Measurements from ENCODE around the gene BRD2. TPM values are rescaled to one million over a fixed set of nuclear protein-coding genes. Genes with fewer than 3 reads are reported as not detected.

BRD2 gene
- total and polyA plus RNA-seq, 9 of the 15 experiments (the other 6 are each of a cell fraction or from before 2014, with no cell fraction given): 19.0 to 252 (median 181) TPM

- no peak; the same call in 1 of the 2 replicates for TF ChIP-seq RREB1 (CRISPR knock-in tag; IDR thresholded peaks at IDR 0.05)
- no peak for TF ChIP-seq STAG1 (CRISPR knock-in tag; IDR thresholded peaks at IDR 0.05; ENCODE audit: borderline replicate concordance)
- no peak for TF ChIP-seq CBX2 (IDR thresholded peaks at IDR 0.05; ENCODE audit: insufficient read depth, low read length, poor library complexity, severe bottlenecking)
- no peak for TF ChIP-seq SMARCC2 (IDR thresholded peaks at IDR 0.05; ENCODE audit: low read depth)
- no peak for TF ChIP-seq ZNF609 (CRISPR knock-in tag; IDR thresholded peaks at IDR 0.05; ENCODE audit: borderline replicate concordance)
- 0 out of 2 replicates have a peak, but pooled peaks have one; percentile 12 for TF ChIP-seq MEF2A (IDR thresholded peaks at IDR 0.05; ENCODE audit: control insufficient read depth, low read depth, low read length)
- peak; percentile 86 for TF ChIP-seq FOXJ2 (tag; IDR thresholded peaks at IDR 0.05)
- TF ChIP-seq CHD4 (IDR thresholded peaks at IDR 0.05; ENCODE audit: insufficient read depth, insufficient replicate concordance, low read depth, low read length, poor library complexity, severe bottlenecking): no peak
- no peak for TF ChIP-seq MTF1 (CRISPR knock-in tag; IDR thresholded peaks at IDR 0.05; ENCODE audit: borderline replicate concordance)
- TF ChIP-seq ETV6 (IDR thresholded peaks at IDR 0.05; ENCODE audit: borderline replicate concordance in 1 of 2, low read depth in 2 of 2, low read length in 1 of 2): no peak
- TF ChIP-seq ETV6 (CRISPR knock-in tag; IDR thresholded peaks at IDR 0.05; ENCODE audit: borderline replicate concordance): no peak
- no peak for TF ChIP-seq ZFP36 (IDR thresholded peaks at IDR 0.05; ENCODE audit: low read depth, low read length, partially characterized antibody)
- TF ChIP-seq ZNF165 (CRISPR knock-in tag; IDR thresholded peaks at IDR 0.05; ENCODE audit: borderline replicate concordance): no peak
- TF ChIP-seq TRIM28 (IDR thresholded peaks at IDR 0.05): no peak
- peak; percentile 83 for TF ChIP-seq ZBTB7A (IDR thresholded peaks at IDR 0.05; ENCODE audit: borderline replicate concordance, control insufficient read depth, low read depth, low read length)
- peak in 1 of 2 experiments; percentile 10; a peak in 1 of 4 replicates for TF ChIP-seq RCOR1 (IDR thresholded peaks at IDR 0.05; ENCODE audit: borderline replicate concordance in 1 of 2, low read depth in 2 of 2, low read length in 2 of 2)
Measured at GRCh38 chr6:32970413-32971241, 2.2 kb downstream of the BRD2 start (continued).

Data from K562 (cell line).